A549 treated with Hydrocortisone at 1 μM for 4 hours (cell line): Measurements from ENCODE around the gene ANK2. TPM values are rescaled to one million over a fixed set of nuclear protein-coding genes. Genes with fewer than 3 reads are reported as not detected.

Experiments
- total RNA-seq: library from RNA; stranded (reverse); fragments of 200-300 nt; extraction: Qiagen RNA extraction; gene quantifications from 5 replicates; pipeline ENCODE4 v1.2.3, GENCODE V29; 2022

ANK2 gene
- total RNA-seq = 0.71 to 1.6 TPM (median 0.75 TPM) in 5 replicates

DNA sequence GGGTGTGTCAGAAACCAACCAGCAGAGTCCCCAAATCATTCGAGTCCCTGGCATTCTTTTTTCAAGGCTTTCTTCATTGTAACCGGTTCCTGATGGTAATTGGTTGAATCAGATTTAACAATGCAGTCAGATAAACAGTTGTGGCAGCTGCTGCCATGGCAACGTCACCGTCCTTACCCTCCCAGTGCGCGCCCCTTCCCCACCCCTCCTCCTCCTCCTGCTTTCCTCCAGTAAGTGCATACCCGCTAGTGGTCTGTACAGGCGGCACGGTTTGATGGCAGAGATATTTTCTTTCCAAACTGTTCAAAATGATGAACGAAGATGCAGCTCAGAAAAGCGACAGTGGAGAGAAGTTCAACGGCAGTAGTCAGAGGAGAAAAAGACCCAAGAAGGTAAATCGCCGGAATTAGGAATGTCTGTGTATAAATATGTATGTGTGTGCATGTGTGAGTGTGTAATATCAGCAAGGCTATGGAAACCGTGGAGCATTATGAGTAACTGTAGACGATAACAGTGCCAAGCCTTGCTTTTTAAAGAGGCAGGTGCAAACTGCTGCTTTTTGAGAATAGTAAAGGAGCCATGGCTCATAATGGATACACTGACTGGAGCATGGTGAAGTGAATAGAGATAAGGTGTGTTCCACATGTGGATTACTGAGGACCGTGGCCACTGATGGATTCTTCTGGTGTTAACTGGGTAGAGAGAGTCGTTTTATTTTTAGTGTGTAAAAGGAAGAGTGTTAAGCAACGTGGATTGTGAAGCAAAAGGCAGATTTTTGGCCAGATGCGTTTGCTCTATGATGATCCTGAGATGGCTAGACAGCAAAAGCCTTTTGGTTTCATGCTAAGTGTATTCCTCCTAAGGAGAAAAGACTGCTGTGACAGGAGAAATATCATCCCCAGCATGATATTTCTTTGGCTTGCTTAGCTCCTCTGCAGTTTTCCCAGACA is at the start of gene ANK2:
TSS of gene ANK2 (plus strand) at position 233 of the 950 bp plus-strand sequence. CDS start at position 309, 76 bp downstream.

